Kidney epithelial cell (primary cell): Measurements from ENCODE around the gene CHRDL1. TPM values are rescaled to one million over a fixed set of nuclear protein-coding genes. Genes with fewer than 3 reads are reported as not detected.

Experiments
- DNase-seq: peaks from one replicate; pipeline ENCODE4 v3.0.0-alpha.2; 2010; ENCODE audit warnings: low read depth
- H3K27me3 ChIP-seq: 2 replicates; pipeline ENCODE4 v1.6.0; 2011; ENCODE audit warnings: low read length; ENCODE audit not compliant: control insufficient read depth, insufficient read depth
- H3K36me3 ChIP-seq: 2 replicates; pipeline ENCODE4 v1.5.1; 2011; ENCODE audit warnings: low read length; ENCODE audit not compliant: control insufficient read depth, insufficient read depth
- H3K4me3 ChIP-seq: 2 replicates; pipeline ENCODE4 v1.5.1; 2011; ENCODE audit warnings: low read depth, mild to moderate bottlenecking, control low read depth, low read length
- total RNA-seq: library from RNA; depleted of rRNA; stranded (reverse); fragments of >200 nt; gene quantifications from 2 replicates; pipeline ENCODE4 v1.2.3, GENCODE V29; 2015
- TF ChIP-seq, protein P1 (sequence below): IDR thresholded peaks from 2 replicates; pipeline ENCODE4 v1.5.1; 2011; ENCODE audit warnings: mild to moderate bottlenecking, moderate library complexity, low read length, control low read depth, inconsistent platforms; ENCODE audit not compliant: insufficient read depth, poor library complexity, severe bottlenecking

Gene CHRDL1
- total RNA-seq, 1 donor from 2014 or later, result 7.5 TPM

DNA sequence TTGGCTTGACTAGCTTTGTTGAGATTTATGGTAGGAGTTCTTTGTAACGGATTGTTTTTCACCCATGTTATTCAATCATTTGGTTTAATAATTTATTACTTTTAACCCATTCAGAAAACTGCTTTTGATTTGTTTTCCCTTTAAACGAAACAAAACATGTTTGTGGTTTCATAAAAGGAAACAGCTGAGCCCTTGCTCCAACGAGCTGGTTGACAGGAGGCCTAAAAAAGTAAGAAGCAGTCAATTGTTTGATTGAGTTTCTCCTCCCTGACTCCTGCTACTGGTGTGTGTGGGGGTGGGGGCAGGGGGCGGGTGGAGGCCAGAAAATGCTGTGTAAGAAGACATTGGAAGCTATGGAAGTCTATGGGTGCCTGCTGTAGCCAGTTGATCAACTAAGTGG lies 102.8 kb downstream of the CHRDL1 start:
- no peaks in the 10 kb centered on the region for H3K27me3 ChIP-seq
- TF ChIP-seq, protein P1, sequence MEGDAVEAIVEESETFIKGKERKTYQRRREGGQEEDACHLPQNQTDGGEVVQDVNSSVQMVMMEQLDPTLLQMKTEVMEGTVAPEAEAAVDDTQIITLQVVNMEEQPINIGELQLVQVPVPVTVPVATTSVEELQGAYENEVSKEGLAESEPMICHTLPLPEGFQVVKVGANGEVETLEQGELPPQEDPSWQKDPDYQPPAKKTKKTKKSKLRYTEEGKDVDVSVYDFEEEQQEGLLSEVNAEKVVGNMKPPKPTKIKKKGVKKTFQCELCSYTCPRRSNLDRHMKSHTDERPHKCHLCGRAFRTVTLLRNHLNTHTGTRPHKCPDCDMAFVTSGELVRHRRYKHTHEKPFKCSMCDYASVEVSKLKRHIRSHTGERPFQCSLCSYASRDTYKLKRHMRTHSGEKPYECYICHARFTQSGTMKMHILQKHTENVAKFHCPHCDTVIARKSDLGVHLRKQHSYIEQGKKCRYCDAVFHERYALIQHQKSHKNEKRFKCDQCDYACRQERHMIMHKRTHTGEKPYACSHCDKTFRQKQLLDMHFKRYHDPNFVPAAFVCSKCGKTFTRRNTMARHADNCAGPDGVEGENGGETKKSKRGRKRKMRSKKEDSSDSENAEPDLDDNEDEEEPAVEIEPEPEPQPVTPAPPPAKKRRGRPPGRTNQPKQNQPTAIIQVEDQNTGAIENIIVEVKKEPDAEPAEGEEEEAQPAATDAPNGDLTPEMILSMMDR, result no peak
- no peak for DNase-seq
- H3K36me3 ChIP-seq, result no peaks in the 10 kb centered on the region
- H3K4me3 ChIP-seq, result no peak overlapping the region

DNA sequence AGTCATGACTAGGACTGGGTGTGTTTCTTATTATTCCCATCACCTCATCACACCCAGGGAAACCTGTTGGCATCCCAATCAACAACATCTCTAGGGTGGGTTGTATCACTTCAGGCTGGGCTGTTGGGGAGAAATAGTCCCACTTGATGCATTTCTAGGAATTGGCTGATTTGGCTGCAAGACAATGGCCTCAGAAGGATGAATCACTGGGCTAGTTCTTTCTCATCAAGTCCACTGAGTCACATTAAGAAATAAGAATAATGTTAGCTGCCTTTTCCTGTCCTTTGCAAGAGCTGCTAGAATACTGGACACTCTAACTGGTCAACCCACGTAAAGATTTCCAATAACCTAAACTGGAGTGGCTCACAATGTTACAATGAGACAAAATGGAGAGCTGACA lies 104.2 kb downstream of the CHRDL1 start:
- TF ChIP-seq, protein P1, result no peak
- Histone ChIP-seq H3K4me3 (no peak overlapping the region), H3K36me3 (no peaks in the 10 kb centered on the region), H3K27me3 (no peaks in the 10 kb centered on the region)
- DNase-seq, result no peak

GRCh38 chrX:110684653-110685052 lies 111.0 kb downstream of the CHRDL1 start:
- no peak for DNase-seq
- TF ChIP-seq, protein P1, result no peak
- H3K36me3 ChIP-seq, result no peaks in the 10 kb centered on the region
- H3K4me3 ChIP-seq, result no peak overlapping the region
- H3K27me3 ChIP-seq, result peaks cover under 1% of the 10 kb centered on the region

GRCh38 chrX:110683925-110684324 lies 111.7 kb downstream of the CHRDL1 start:
- Histone ChIP-seq H3K4me3 (no peak overlapping the region), H3K27me3 (peaks cover 4% of the 10 kb centered on the region), H3K36me3 (no peaks in the 10 kb centered on the region)
- TF ChIP-seq, protein P1, result no peak
- DNase-seq, result no peak

DNA sequence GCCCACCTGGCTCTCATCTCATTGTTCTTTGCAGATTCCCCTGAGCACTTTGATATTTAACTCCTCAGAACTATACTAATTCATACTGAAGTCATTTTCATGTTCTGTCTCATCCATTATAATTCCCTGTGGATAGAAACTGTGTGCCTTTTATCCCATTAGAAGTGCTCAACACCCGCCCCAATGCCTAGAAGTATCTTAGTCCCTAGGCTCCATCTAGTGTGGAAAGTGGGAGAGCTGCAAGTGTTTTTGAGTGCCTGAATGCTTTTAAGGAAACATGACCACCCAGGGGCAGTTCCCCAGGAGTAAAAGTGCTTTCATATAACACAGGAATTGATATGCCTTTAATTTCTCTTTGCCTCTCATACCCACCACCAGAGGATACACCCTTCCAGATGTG lies 117.0 kb downstream of the CHRDL1 start:
- H3K36me3 ChIP-seq, result no peaks in the 10 kb centered on the region
- H3K27me3 ChIP-seq, result peaks cover 6% of the 10 kb centered on the region
- no peak for DNase-seq
- TF ChIP-seq, protein P1, result no peak
- H3K4me3 ChIP-seq, result no peak overlapping the region

- H3K4me3 ChIP-seq, result no peak overlapping the region
- no peak for DNase-seq
- TF ChIP-seq, protein P1, result no peak
- peaks cover 6% of the 10 kb centered on the region for H3K27me3 ChIP-seq
- no peaks in the 10 kb centered on the region for H3K36me3 ChIP-seq
These were observed 119.7 kb downstream of the CHRDL1 start for GRCh38 chrX:110675886-110676285.
